ENCODE results near the gene HECTD2. TPM values are rescaled to one million over a fixed set of nuclear protein-coding genes. Genes with fewer than 3 reads are reported as not detected.

Gene HECTD2
- total and polyA plus RNA-seq, 7 donors, result 2.4 to 29.3 (median 25.5) TPM

DNA sequence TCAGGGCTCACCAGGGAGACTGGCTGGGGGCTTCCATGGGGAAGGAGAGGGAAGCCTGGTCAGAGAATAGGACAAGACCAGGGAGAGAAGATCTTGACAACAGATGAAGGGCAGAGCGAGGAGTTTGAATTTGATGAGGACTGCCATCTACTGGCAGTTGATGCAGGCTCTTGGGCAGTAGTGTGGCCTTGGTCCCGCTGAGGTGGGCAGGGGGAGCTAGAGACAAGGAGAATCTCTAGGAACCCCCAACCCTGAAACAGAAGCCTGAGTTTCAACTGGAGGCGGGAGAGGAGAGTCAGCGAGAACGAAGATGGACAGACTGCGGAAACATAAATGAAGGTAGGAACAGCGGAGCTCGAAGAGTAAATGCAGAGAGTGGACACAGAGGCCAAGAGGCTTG is 141.7 kb downstream of the HECTD2 start:
- TF ChIP-seq POLR2AphosphoS5 (IDR thresholded peaks at IDR 0.05), result no peak
- TF ChIP-seq, protein P1, sequence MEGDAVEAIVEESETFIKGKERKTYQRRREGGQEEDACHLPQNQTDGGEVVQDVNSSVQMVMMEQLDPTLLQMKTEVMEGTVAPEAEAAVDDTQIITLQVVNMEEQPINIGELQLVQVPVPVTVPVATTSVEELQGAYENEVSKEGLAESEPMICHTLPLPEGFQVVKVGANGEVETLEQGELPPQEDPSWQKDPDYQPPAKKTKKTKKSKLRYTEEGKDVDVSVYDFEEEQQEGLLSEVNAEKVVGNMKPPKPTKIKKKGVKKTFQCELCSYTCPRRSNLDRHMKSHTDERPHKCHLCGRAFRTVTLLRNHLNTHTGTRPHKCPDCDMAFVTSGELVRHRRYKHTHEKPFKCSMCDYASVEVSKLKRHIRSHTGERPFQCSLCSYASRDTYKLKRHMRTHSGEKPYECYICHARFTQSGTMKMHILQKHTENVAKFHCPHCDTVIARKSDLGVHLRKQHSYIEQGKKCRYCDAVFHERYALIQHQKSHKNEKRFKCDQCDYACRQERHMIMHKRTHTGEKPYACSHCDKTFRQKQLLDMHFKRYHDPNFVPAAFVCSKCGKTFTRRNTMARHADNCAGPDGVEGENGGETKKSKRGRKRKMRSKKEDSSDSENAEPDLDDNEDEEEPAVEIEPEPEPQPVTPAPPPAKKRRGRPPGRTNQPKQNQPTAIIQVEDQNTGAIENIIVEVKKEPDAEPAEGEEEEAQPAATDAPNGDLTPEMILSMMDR (IDR thresholded peaks at IDR 0.05), result peak in 2 of 4 experiments; percentile 19 to 21
- peak overlapping the region in 1 of 4 donors; percentile 4 for H3K4me3 ChIP-seq

DNA sequence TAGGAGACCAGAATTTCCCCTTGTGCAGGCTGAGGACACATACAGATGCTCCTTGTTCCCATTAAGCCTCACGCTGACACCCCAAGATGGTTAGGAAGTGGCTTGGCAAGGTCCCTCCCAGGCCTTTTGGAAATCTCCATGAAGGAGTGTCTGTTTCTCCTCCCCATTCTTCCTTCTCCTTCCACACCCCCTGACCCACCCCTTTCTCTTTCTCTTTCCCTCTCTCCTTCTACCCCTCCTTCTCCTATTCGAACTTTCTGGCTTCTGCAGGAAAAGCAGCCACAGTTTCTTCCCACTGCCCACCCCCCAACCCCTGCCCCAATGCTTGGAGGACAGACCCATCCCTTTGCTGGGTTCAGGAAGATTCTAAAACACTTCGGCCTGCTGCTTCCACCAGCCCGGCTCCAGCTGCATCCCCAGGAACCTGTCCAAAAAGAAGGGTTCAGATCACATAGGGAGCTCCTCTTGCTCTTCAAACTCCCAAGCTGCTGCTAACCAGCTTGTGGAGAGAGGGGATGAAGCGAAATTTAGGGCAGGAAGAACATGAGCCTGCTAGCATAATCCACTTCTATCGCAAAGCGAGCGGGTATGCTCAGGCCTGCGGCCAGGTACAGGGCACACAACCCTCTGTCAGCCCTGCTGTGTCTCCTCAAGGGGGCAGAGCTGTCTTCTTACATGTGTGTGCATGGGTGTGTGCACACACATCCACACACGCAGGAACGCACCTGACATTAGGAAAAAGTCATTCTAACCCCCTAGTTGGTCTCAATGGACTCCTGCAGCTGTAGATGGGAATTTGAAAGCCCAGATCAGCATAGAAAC is 142.3 kb downstream of the HECTD2 start:
- H3K27me3 ChIP-seq, result no peaks in the 10 kb centered on the region
- intact Hi-C loops (cut with DNase I), result no loop called here
- no peak for DNase-seq
- H3K36me3 ChIP-seq, result no peaks in the 10 kb centered on the region
- H3K4me3 ChIP-seq, result peak overlapping the region in 1 of 4 donors; percentile 4
- no peaks in the 10 kb centered on the region for H3K9me3 ChIP-seq
- 78 to 79% methylated on average over 11 of the region's 11 CpGs for WGBS, 2 donors
- TF ChIP-seq, protein P1 (IDR thresholded peaks at IDR 0.05), result peak in 1 of 4 experiments; percentile 33
- TF ChIP-seq EP300 (IDR thresholded peaks at IDR 0.05), result no peak
- peaks cover 0 to 5% (median 0%) of the 10 kb centered on the region in 4 donors for H3K4me1 ChIP-seq
- H3K27ac ChIP-seq, result no peak overlapping the region

More for the DNA sequence above, 141.7 kb downstream of the HECTD2 start:
- H3K27ac ChIP-seq, result no peak overlapping the region
- H3K4me1 ChIP-seq, result no peaks in the 10 kb centered on the region
- intact Hi-C loops (cut with DNase I), result no loop called here
- DNase-seq, result no peak
- H3K36me3 ChIP-seq, result no peaks in the 10 kb centered on the region
- no peaks in the 10 kb centered on the region for H3K9me3 ChIP-seq
- WGBS, 2 donors, result 66 to 81% methylated on average over 8 of the region's 8 CpGs
- no peaks in the 10 kb centered on the region for H3K27me3 ChIP-seq

DNA sequence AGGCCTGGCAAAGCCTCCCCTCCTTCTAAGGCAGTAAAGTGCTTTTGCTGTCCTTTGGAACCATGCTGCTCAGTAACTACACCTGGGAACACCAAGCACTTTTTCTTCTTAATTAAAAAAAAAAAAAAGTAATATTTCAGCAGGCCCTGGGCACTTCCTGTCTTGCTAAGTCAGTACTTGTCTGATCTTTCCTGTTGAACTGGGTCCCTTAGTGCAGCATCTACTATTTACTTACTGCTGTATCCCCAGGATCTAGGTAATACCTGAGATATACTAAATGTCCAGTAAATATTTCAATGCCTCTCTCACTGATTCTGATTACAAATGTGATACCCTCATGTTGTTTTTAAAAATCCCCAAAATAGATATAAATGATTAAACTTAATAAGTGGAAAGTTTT is 145.3 kb downstream of the HECTD2 start:
- Histone ChIP-seq H3K27ac (no peak overlapping the region), H3K36me3 (no peaks in the 10 kb centered on the region), H3K9me3 (no peaks in the 10 kb centered on the region), H3K4me1 (peaks cover 0 to 5% (median 0%) of the 10 kb centered on the region in 4 donors), H3K27me3 (no peaks in the 10 kb centered on the region), H3K4me3 (no peak overlapping the region)
- intact Hi-C loops (cut with DNase I), result no loop called here
- DNase-seq, result no peak
- TF ChIP-seq EP300 (IDR thresholded peaks at IDR 0.05) (no peak), POLR2A (IDR thresholded peaks at IDR 0.05) (no peak), POLR2AphosphoS5 (IDR thresholded peaks at IDR 0.05) (no peak)
- TF ChIP-seq, protein P1 (IDR thresholded peaks at IDR 0.05), result no peak

DNA sequence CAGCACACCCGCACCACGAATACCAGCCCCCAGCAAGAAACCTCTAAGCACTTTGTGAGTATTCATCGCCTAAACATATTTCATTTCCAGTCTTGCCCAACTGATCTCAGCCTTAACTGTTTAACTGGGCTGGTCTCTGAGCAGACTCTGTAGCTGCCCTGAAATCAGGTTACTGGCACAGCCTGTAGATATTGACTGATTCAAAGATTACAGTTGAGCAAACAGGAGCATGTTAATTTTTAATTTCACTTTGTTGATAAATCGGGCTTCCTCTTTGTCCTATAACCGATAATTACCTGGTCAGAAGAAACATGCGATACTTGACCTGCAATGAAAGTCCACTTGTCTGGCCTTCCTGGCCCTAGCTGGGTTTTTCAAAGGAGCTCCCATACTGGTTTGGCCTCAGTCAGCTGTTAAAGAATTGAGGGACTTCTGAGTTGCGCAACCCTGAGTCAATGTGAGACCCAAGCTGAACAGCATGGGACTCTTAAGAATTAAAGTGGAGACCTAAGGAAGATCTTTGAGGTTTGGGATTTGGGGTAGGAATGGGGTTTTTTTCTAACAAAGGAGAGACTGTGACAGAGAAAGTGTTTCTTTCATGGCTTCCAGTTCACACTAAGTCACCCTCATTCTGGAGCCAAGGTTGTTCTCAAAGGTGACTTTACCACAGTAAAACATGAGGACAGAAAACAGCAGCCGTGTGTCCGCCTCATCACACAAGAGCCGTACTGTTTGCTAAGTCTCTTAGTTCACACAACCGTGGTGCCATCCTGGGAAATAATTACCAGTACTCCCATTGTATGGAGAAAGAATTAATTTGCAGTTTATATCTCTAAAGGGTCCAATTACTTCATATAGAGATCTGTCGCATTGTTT is 146.8 kb downstream of the HECTD2 start:
- no peaks in the 10 kb centered on the region for H3K27me3 ChIP-seq
- H3K27ac ChIP-seq, result no peak overlapping the region
- intact Hi-C loops (cut with DNase I), result no loop called here
- H3K36me3 ChIP-seq, result no peaks in the 10 kb centered on the region
- no peak overlapping the region for H3K4me3 ChIP-seq
- TF ChIP-seq POLR2A (IDR thresholded peaks at IDR 0.05), result no peak
- TF ChIP-seq EP300 (IDR thresholded peaks at IDR 0.05), result no peak
- WGBS, 2 donors, result 23 to 70% methylated on average over 12 of the region's 12 CpGs
- H3K4me1 ChIP-seq, result peaks cover 0 to 5% (median 0%) of the 10 kb centered on the region in 4 donors
- no peaks in the 10 kb centered on the region for H3K9me3 ChIP-seq
- no peak for DNase-seq

DNA sequence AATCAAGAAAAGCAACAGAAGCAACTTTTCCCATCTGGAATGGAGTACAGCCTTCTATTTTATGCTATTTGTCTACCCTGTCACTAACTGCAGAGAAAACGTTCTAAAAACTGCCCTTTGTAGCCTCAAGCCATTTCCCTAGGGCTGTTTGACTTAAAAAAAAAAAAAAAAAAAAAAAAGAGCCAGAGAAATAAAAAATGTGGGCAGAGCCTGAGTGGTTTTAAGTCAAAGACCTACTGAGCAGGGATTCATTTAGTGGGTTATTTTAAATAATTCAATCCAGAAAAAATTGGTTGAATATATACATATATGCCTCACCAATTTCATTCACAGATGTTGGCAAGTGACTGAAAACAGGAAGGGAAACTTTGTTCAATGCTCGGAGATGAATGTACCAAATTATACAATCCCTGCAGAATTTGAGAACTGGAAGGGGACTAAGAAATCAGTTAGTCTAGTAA is 147.5 kb downstream of the HECTD2 start:
- 30 to 34% methylated on average over 2 of the region's 2 CpGs for WGBS, 2 donors
- Histone ChIP-seq H3K27me3 (no peaks in the 10 kb centered on the region), H3K4me1 (peaks cover 0 to 5% (median 0%) of the 10 kb centered on the region in 4 donors), H3K9me3 (no peaks in the 10 kb centered on the region), H3K27ac (no peak overlapping the region), H3K36me3 (no peaks in the 10 kb centered on the region), H3K4me3 (no peak overlapping the region)
- intact Hi-C loops (cut with DNase I), result no loop called here
- no peak for DNase-seq
- no peak for TF ChIP-seq EP300 (IDR thresholded peaks at IDR 0.05)
- TF ChIP-seq, protein P1 (IDR thresholded peaks at IDR 0.05), result no peak
- no peak for TF ChIP-seq POLR2A (IDR thresholded peaks at IDR 0.05)
- no peak for TF ChIP-seq POLR2AphosphoS5 (IDR thresholded peaks at IDR 0.05)

Measured in sigmoid colon (tissue), 7 donors.